Thyroid gland (tissue), 4 donors: ENCODE measurements around the gene C11orf52. TPM values are rescaled to one million over a fixed set of nuclear protein-coding genes. Genes with fewer than 3 reads are reported as not detected.

Experiments
- DNase-seq, 2 donors: peaks; one replicate each; pipeline ENCODE4 v3.0.0-alpha.2; 2019
- H3K27ac ChIP-seq, 3 donors: fragments of 200-600 bp; sonication (generic); 1 replicate in 2 of 3; 2 replicates in 1 of 3; pipeline ENCODE4 v1.5.1; 2016 to 2019; ENCODE audit warnings: mild to moderate bottlenecking in 1 of 3, moderate library complexity in 1 of 3
- H3K27me3 ChIP-seq: fragments of 200-600 bp; sonication (generic); one replicate; pipeline ENCODE4 v1.5.1; 2019
- H3K36me3 ChIP-seq, 2 donors: fragments of 200-600 bp; sonication (generic); one replicate each; pipeline ENCODE4 v1.5.1; 2016 to 2019
- H3K4me1 ChIP-seq, 2 donors: fragments of 200-600 bp; sonication (generic); one replicate each; pipeline ENCODE4 v1.5.1; 2017 to 2019
- H3K4me3 ChIP-seq, 3 donors: fragments of 200-600 bp; sonication (generic); replicated peaks in 1 of 3; 1 replicate in 2 of 3; 2 replicates in 1 of 3; pipeline ENCODE4 v1.5.1; 2016; ENCODE audit warnings: mild to moderate bottlenecking in 1 of 3
- H3K9me3 ChIP-seq: fragments of 200-600 bp; sonication (generic); one replicate; pipeline ENCODE4 v1.5.1; 2017
- POLR2A ChIP-seq, 2 donors: fragments of 450-650 bp; IDR thresholded peaks; one replicate each; pipeline ENCODE4 v1.6.1; 2017; ENCODE audit warnings: antibody characterized with exemption in 2 of 2, mild to moderate bottlenecking in 2 of 2, moderate library complexity in 1 of 2
- WGBS, 2 donors: methylation state at CpG; one replicate each; pipeline ENCODE4 v1.1.5; 2017; 5-methylcytosine and 5-hydroxymethylcytosine counted together
- intact Hi-C: fragments of 100-400 bp; cut with DNase I; formaldehyde crosslinking; loops from one replicate; pipeline ENCODE4 v1.15.1; 2023
- total RNA-seq, 4 donors: library from RNA; depleted of rRNA; stranded (reverse); fragments of >200 nt; gene quantifications; one replicate each; pipeline ENCODE4 v1.2.3, GENCODE V29; 2016
- TF ChIP-seq, protein P1 (sequence below), 6 experiments: fragments of 200-600 bp in 3 of 6; fragments of 450-650 bp in 3 of 6; sonication (generic) in 3 of 6; IDR thresholded peaks; one replicate each; pipeline ENCODE4 v1.5.1; 2016 to 2019; ENCODE audit warnings: antibody characterized with exemption in 6 of 6, mild to moderate bottlenecking in 2 of 6, inconsistent platforms in 1 of 6, moderate library complexity in 1 of 6

C11orf52 gene
- total RNA-seq, 4 donors from 2014 or later = 21.7 to 33.4 (median 24.9) TPM

DNA sequence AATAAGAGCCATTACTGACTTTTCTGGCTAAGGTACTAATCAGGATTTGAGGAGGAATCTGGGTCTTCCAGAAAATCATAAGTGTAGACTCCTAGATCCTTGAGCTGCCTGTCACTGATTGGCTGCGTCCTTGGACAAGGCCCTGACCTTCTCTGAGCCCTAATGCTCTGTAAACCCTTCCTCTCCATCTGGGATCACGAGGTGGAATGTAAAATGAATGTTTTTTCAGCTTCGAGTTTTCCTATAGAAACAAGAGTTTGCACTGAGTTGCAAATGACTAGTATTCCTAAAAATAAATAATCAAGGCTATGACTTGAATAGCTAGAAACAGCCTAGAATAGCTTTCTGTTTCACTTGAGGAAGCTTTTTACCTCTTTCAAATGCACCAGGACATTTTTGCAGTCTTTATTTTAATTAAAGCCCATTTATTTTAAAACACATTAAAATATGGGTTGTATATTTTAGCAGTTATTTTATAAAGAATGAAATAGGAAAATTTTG, 17.4 kb downstream of the C11orf52 start:
- Histone ChIP-seq H3K27ac (peak overlapping the region; percentile 56 to 91 (median 86)), H3K27me3 (no peaks in the 10 kb centered on the region), H3K4me1 (peaks cover 24 to 48% of the 10 kb centered on the region in 2 donors), H3K9me3 (no peaks in the 10 kb centered on the region), H3K36me3 (no peaks in the 10 kb centered on the region), H3K4me3 (no peak overlapping the region)
- intact Hi-C loops = loop anchor here (5.0 kb wide), 1 partner anchor 41 kb away; no protein-coding TSS in a partner anchor
- WGBS, 2 donors = 55 to 58% methylated on average over 3 of the region's 3 CpGs
- DNase-seq = no peak
- TF ChIP-seq POLR2A (IDR thresholded peaks at IDR 0.05) = no peak
- TF ChIP-seq, protein P1, sequence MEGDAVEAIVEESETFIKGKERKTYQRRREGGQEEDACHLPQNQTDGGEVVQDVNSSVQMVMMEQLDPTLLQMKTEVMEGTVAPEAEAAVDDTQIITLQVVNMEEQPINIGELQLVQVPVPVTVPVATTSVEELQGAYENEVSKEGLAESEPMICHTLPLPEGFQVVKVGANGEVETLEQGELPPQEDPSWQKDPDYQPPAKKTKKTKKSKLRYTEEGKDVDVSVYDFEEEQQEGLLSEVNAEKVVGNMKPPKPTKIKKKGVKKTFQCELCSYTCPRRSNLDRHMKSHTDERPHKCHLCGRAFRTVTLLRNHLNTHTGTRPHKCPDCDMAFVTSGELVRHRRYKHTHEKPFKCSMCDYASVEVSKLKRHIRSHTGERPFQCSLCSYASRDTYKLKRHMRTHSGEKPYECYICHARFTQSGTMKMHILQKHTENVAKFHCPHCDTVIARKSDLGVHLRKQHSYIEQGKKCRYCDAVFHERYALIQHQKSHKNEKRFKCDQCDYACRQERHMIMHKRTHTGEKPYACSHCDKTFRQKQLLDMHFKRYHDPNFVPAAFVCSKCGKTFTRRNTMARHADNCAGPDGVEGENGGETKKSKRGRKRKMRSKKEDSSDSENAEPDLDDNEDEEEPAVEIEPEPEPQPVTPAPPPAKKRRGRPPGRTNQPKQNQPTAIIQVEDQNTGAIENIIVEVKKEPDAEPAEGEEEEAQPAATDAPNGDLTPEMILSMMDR (IDR thresholded peaks at IDR 0.05) = no peak

DNA sequence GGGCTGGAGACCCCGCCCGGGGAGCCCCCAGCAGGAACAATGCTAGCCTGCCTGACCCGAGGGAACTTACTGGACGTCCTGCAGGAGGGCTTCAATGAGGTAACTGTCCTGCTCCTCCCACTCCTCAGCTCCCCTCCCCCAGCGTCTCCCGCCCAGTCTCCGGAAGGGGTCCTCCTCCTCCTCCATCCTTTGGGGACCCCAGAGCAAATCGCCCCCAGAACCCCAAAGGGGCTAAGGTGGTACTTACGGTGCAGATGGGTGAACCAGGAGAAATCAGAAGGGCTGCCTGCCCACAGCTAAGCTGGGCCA, 18.7 kb downstream of the C11orf52 start:
- intact Hi-C loops = loop anchor here (5.0 kb wide), 1 partner anchor 40 kb away; no protein-coding TSS in a partner anchor
- peaks cover 24 to 43% of the 10 kb centered on the region in 2 donors for H3K4me1 ChIP-seq
- TF ChIP-seq POLR2A (IDR thresholded peaks at IDR 0.05) = peak in 1 of 2 donors; percentile 12
- TF ChIP-seq, protein P1 (IDR thresholded peaks at IDR 0.05) = no peak

GRCh38 chr11:111937844-111938243, 19.1 kb downstream of the C11orf52 start:
- TF ChIP-seq, protein P1 (IDR thresholded peaks at IDR 0.05) = no peak
- no peak for TF ChIP-seq POLR2A (IDR thresholded peaks at IDR 0.05)
- intact Hi-C loops = loop anchor here (5.0 kb wide), 1 partner anchor 39 kb away; no protein-coding TSS in a partner anchor
- Histone ChIP-seq H3K36me3 (no peaks in the 10 kb centered on the region), H3K27me3 (no peaks in the 10 kb centered on the region), H3K4me3 (peak overlapping the region in 1 of 3 donors; percentile 59), H3K4me1 (peaks cover 24 to 43% of the 10 kb centered on the region in 2 donors), H3K9me3 (no peaks in the 10 kb centered on the region), H3K27ac (peak overlapping the region in 2 of 3 donors; percentile 86 to 91)
- 70 to 74% methylated on average over 7 of the region's 7 CpGs for WGBS, 2 donors
- no peak for DNase-seq

More for the DNA sequence above, 18.7 kb downstream of the C11orf52 start:
- DNase-seq = no peak
- Histone ChIP-seq H3K9me3 (no peaks in the 10 kb centered on the region), H3K27ac (peak overlapping the region; percentile 27 to 91 (median 86)), H3K4me3 (peak overlapping the region in 2 of 3 donors; percentile 32 to 59), H3K27me3 (no peaks in the 10 kb centered on the region), H3K36me3 (no peaks in the 10 kb centered on the region)
- WGBS, 2 donors = 17 to 25% methylated on average over 6 to 9 of the region's 9 CpGs

- Histone ChIP-seq H3K4me1 (peaks cover 25 to 44% of the 10 kb centered on the region in 2 donors), H3K36me3 (no peaks in the 10 kb centered on the region), H3K4me3 (no peak overlapping the region), H3K9me3 (no peaks in the 10 kb centered on the region), H3K27me3 (no peaks in the 10 kb centered on the region), H3K27ac (peak overlapping the region; percentile 40 to 91 (median 86))
- intact Hi-C loops = loop anchor here (5.0 kb wide), 1 partner anchor 39 kb away; no protein-coding TSS in a partner anchor
- no peak for TF ChIP-seq POLR2A (IDR thresholded peaks at IDR 0.05)
- TF ChIP-seq, protein P1 (IDR thresholded peaks at IDR 0.05) = no peak
- no peak for DNase-seq
- 52 to 60% methylated on average over 7 of the region's 7 CpGs for WGBS, 2 donors
Measured at GRCh38 chr11:111938687-111939160, 20.0 kb downstream of the C11orf52 start.
